Transverse colon (tissue), 4 donors: ENCODE data around the gene ING1. TPM values are rescaled to one million over a fixed set of nuclear protein-coding genes. Genes with fewer than 3 reads are reported as not detected.
A peak's percentile ranks its signal among the peaks of the same experiment; 100 is the strongest.

ENCODE experiments used
- DNase-seq: peaks from one replicate; pipeline ENCODE4 v3.0.0-alpha.2; 2019
- H3K27ac ChIP-seq, 4 donors: fragments of 200-600 bp; sonication (generic); 2 replicates each; pipeline ENCODE4 v1.5.1; 2016 to 2018; ENCODE audit warnings: inconsistent platforms in 4 of 4
- H3K27me3 ChIP-seq: fragments of 200-600 bp; sonication (generic); 2 replicates; pipeline ENCODE4 v1.5.1; 2017; ENCODE audit warnings: inconsistent platforms
- H3K36me3 ChIP-seq, 4 donors: fragments of 200-600 bp; sonication (generic); 2 replicates each; pipeline ENCODE4 v1.5.1; 2017 to 2019; ENCODE audit warnings: inconsistent platforms in 4 of 4
- H3K4me1 ChIP-seq, 4 donors: fragments of 200-600 bp; sonication (generic); 2 replicates each; pipeline ENCODE4 v1.5.1; 2017 to 2020; ENCODE audit warnings: inconsistent platforms in 4 of 4
- H3K4me3 ChIP-seq, 4 donors: fragments of 200-600 bp; sonication (generic); 1 replicate in 1 of 4; 2 replicates in 3 of 4; pipeline versions ENCODE4 v1.5.1 to v1.6.1; 2017 to 2019; ENCODE audit warnings: inconsistent platforms in 4 of 4
- H3K9me3 ChIP-seq, 2 donors: fragments of 200-600 bp; sonication (generic); 2 replicates each; pipeline ENCODE4 v1.5.1; 2017 to 2019; ENCODE audit warnings: inconsistent platforms in 2 of 2
- EP300 ChIP-seq: sonication (generic); formaldehyde crosslinking; IDR thresholded peaks from one replicate; pipeline ENCODE4 v1.6.1; 2017; ENCODE audit warnings: antibody characterized with exemption, low read depth
- POLR2A ChIP-seq: fragments of 450-650 bp; IDR thresholded peaks from one replicate; pipeline ENCODE4 v1.6.1; 2016; ENCODE audit warnings: antibody characterized with exemption, mild to moderate bottlenecking, moderate library complexity
- POLR2AphosphoS5 ChIP-seq, 3 donors: sonication (generic); formaldehyde crosslinking; IDR thresholded peaks; one replicate each; pipeline ENCODE4 v1.6.1; 2016; ENCODE audit warnings: antibody characterized with exemption in 3 of 3
- WGBS, 2 donors: methylation state at CpG; one replicate each; pipeline ENCODE4 v1.1.5; 2018; ENCODE audit warnings: low coverage in 1 of 2; 5-methylcytosine and 5-hydroxymethylcytosine counted together
- in situ Hi-C, 4 donors: fragments of 200-750 bp; cut with MboI; loops; one replicate each; pipeline versions ENCODE4 v1.15.0 to v1.15.1; 2017; ENCODE audit warnings: low sequenced_read_pairs in 3 of 4, low pct_ligation_motif_present in 1 of 4, low pct_unique_long_range_greater_than_20kb in 1 of 4
- intact Hi-C: fragments of 100-400 bp; cut with DNase I; formaldehyde crosslinking; loops from one replicate; pipeline ENCODE4 v1.15.1; 2023; ENCODE audit warnings: low total_unique reads
- total RNA-seq, 4 donors: library from RNA; depleted of rRNA; stranded (reverse); fragments of >200 nt; gene quantifications; one replicate each; pipeline ENCODE4 v1.1.0, GENCODE V29; 2016
- TF ChIP-seq, protein P1 (sequence below), 5 experiments: fragments of 200-600 bp in 3 of 5; fragments of 450-650 bp in 2 of 5; sonication (generic) in 3 of 5; IDR thresholded peaks; 1 replicate in 2 of 5; 2 replicates in 3 of 5; pipeline ENCODE4 v1.5.1; 2016 to 2017; ENCODE audit warnings: antibody characterized with exemption in 5 of 5, inconsistent platforms in 3 of 5, mild to moderate bottlenecking in 2 of 5, moderate library complexity in 1 of 5

Gene ING1
- total RNA-seq, 4 donors from 2014 or later = 14.9 to 35.5 (median 25.8) TPM

DNA sequence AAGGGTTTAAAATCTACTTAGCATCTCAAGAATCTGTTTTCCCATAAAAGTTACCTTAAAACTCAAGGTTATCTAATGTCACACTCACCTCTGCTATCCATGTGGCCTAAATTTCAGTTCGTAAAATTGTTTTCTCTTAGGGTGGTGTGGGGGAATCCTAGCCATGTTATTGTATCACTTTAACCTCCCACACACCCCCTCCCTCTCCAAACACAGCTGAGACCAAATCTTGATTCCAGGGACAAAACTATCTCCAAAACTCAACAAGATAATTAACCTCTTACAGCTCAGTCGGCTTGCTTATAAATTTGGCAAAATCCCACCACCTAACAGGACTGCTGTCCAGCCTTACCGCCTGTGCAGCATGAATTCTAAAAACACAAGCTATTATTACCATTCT, 11.4 kb upstream of the ING1 start:
- Histone ChIP-seq H3K4me1 (peaks cover 0 to 22% (median 12%) of the 10 kb centered on the region in 4 donors), H3K27me3 (no peaks in the 10 kb centered on the region), H3K9me3 (no peaks in the 10 kb centered on the region), H3K4me3 (no peak overlapping the region), H3K36me3 (peaks cover 0 to 24% (median 9%) of the 10 kb centered on the region in 4 donors), H3K27ac (no peak overlapping the region)
- 40 to 49% methylated on average over 3 of the region's 3 CpGs for WGBS, 2 donors
- DNase-seq = no peak
- TF ChIP-seq, protein P1, sequence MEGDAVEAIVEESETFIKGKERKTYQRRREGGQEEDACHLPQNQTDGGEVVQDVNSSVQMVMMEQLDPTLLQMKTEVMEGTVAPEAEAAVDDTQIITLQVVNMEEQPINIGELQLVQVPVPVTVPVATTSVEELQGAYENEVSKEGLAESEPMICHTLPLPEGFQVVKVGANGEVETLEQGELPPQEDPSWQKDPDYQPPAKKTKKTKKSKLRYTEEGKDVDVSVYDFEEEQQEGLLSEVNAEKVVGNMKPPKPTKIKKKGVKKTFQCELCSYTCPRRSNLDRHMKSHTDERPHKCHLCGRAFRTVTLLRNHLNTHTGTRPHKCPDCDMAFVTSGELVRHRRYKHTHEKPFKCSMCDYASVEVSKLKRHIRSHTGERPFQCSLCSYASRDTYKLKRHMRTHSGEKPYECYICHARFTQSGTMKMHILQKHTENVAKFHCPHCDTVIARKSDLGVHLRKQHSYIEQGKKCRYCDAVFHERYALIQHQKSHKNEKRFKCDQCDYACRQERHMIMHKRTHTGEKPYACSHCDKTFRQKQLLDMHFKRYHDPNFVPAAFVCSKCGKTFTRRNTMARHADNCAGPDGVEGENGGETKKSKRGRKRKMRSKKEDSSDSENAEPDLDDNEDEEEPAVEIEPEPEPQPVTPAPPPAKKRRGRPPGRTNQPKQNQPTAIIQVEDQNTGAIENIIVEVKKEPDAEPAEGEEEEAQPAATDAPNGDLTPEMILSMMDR (IDR thresholded peaks at IDR 0.05) = no peak
- TF ChIP-seq EP300 (no peak), POLR2A (no peak), POLR2AphosphoS5 (IDR thresholded peaks at IDR 0.05) (no peak)
- in situ Hi-C loops (loop anchor here in 2 of 4 donors (10.0 to 25.0 kb wide), 4 partner anchors 87 to 460 kb away; partner anchors contain the start of genes ANKRD10 (in 2 of the 2) and NAXD (in 2 of the 2)), intact Hi-C loops (no loop called here)

DNA sequence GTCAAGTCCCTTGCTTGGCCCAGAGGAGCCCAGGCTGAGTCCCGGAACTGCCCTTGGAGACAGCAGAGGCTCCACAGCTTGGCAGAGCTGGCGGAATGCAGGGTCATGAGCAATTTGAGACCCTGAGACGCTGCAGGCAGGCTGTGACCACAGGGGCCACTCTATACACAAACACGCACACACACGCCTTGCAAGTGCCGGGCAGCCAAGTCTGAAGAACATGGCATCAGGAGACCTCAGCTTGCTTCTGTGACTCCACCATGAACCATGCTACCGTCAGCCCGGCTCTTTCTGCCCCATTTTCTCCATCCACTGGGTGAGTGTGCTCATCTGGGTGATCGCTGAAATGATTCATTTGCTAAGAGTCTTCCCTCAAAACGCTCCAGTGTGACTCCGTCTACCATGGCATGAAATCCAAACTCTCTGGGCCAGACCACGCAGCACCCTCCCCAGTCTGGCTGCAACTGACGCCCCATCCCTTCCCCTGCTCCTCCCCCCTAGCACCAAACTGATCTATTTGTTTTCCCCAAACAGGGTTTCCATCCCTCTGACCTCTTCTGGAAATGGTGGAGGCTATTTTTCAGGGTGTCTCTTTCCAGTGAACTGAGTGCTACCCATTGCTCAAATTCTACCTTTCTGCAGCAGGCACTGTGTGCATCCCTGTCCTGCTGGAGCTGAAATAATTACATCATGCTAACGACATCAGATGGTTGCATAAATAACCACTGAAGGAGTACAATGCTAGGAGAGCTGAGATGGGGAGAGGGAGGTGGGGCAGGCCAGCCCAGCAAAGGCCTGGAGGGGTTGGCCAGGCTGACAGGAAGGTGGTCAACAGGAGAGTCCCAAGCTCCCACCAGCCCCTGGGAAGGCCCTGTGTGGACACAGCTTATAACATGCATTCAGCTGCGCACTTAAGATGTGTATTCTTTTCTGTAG, 10.6 kb upstream of the ING1 start:
- intact Hi-C loops = no loop called here
- 79 to 89% methylated on average over 8 to 15 of the region's 15 CpGs for WGBS, 2 donors
- Histone ChIP-seq H3K4me3 (no peak overlapping the region), H3K36me3 (peaks cover 0 to 19% (median 5%) of the 10 kb centered on the region in 4 donors), H3K9me3 (no peaks in the 10 kb centered on the region), H3K4me1 (peaks cover 0 to 22% (median 12%) of the 10 kb centered on the region in 4 donors), H3K27ac (no peak overlapping the region), H3K27me3 (no peaks in the 10 kb centered on the region)
- DNase-seq = no peak
- TF ChIP-seq POLR2A (no peak), EP300 (no peak), POLR2AphosphoS5 (IDR thresholded peaks at IDR 0.05) (no peak)
- TF ChIP-seq, protein P1 (IDR thresholded peaks at IDR 0.05) = no peak
- in situ Hi-C loops = loop anchor here in 2 of 4 donors (10.0 to 25.0 kb wide), 4 partner anchors 88 to 459 kb away; partner anchors contain the start of genes ANKRD10 (in 2 of the 2) and NAXD (in 2 of the 2)

DNA sequence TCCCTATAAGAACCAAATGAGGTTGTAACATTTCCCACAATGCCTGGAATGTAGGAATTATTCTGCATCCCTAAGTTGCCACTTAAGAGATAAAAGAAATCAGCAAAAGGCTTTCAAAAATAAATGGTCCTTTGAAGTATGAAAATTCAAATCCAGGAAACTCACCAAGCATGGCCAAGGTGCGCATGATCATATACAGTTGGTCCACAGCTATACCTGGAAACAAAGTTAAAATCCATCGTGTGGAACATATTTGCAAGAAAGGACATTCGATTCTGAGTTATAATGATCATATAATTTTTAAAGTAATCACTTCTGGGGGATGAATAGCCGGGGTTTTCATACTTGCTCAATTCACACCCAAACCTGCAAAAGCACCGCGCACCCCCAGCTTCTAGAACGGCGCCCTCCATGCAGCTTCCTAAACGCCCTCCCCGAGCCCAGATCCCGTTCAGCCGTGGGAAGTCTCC, 8.1 kb upstream of the ING1 start:
- TF ChIP-seq EP300 = no peak
- TF ChIP-seq, protein P1 (IDR thresholded peaks at IDR 0.05) = peak in 1 of 5 experiments; percentile 30
- no peak for TF ChIP-seq POLR2AphosphoS5 (IDR thresholded peaks at IDR 0.05)
- no peak for TF ChIP-seq POLR2A
- H3K9me3 ChIP-seq = no peaks in the 10 kb centered on the region
- peaks cover 0 to 1% (median 0%) of the 10 kb centered on the region in 4 donors for H3K36me3 ChIP-seq
- 2 to 9% methylated on average over 4 to 12 of the region's 12 CpGs for WGBS, 2 donors
- H3K27me3 ChIP-seq = no peaks in the 10 kb centered on the region
- peaks cover 0 to 22% (median 12%) of the 10 kb centered on the region in 4 donors for H3K4me1 ChIP-seq
- H3K27ac ChIP-seq = peak overlapping the region; percentile 78 to 93 (median 90)
- DNase-seq = no peak
- intact Hi-C loops (no loop called here), in situ Hi-C loops (loop anchor here in 2 of 4 donors (10.0 to 25.0 kb wide), 4 partner anchors 91 to 457 kb away; partner anchors contain the start of genes ANKRD10 (in 2 of the 2) and NAXD (in 2 of the 2))
- peak overlapping the region; percentile 57 to 91 (median 73) for H3K4me3 ChIP-seq
